Fibroblast of gingiva (primary cell): ENCODE measurements around the gene DHRS12.
"Not testable (repeated sequence)": the region's sequence is repeated elsewhere in the genome, so short reads cannot be mapped to it uniquely, and the experiment has no call there.

Experiments used
- DNase-seq: peaks from one replicate; pipeline ENCODE4 v3.0.0-alpha.2; 2011; ENCODE audit warnings: low read depth

The DHRS12 gene

GRCh38 chr13:51828730-51829567 lies 25.0 kb upstream of the DHRS12 start:
- DNase-seq: no peak

- DNase-seq: no peak
Measured at GRCh38 chr13:51827254-51827653, 23.3 kb upstream of the DHRS12 start.

- DNase-seq: no peak
Measured at GRCh38 chr13:51826606-51827005, 22.6 kb upstream of the DHRS12 start.

- DNase-seq: no peak
Measured at GRCh38 chr13:51825681-51826254, 21.8 kb upstream of the DHRS12 start.

GRCh38 chr13:51825165-51825592 lies 21.2 kb upstream of the DHRS12 start:
- no peak for DNase-seq

GRCh38 chr13:51824712-51825111 lies 20.7 kb upstream of the DHRS12 start:
- not testable (repeated sequence) for DNase-seq

GRCh38 chr13:51823863-51824262 lies 19.9 kb upstream of the DHRS12 start:
- DNase-seq: no peak

GRCh38 chr13:51823359-51823758 lies 19.4 kb upstream of the DHRS12 start:
- no peak for DNase-seq

GRCh38 chr13:51822106-51822815 lies 18.3 kb upstream of the DHRS12 start:
- no peak for DNase-seq

GRCh38 chr13:51821606-51822005 lies 17.6 kb upstream of the DHRS12 start:
- DNase-seq: no peak

GRCh38 chr13:51820016-51820597 lies 16.1 kb upstream of the DHRS12 start:
- no peak for DNase-seq

GRCh38 chr13:51819544-51819943 lies 15.6 kb upstream of the DHRS12 start:
- DNase-seq: no peak

GRCh38 chr13:51818781-51819511 lies 15.0 kb upstream of the DHRS12 start:
- DNase-seq: peak; percentile 81

- DNase-seq: no peak
Measured at GRCh38 chr13:51818276-51818675, 14.3 kb upstream of the DHRS12 start.

GRCh38 chr13:51817717-51818116 lies 13.8 kb upstream of the DHRS12 start:
- DNase-seq: no peak

- no peak for DNase-seq
Measured at GRCh38 chr13:51816604-51817249, 12.8 kb upstream of the DHRS12 start.

- DNase-seq: no peak
Measured at GRCh38 chr13:51815848-51816247, 11.9 kb upstream of the DHRS12 start.

- peak; percentile 29 for DNase-seq
Measured at GRCh38 chr13:51814825-51815650, 11.1 kb upstream of the DHRS12 start.

GRCh38 chr13:51814071-51814470 lies 10.1 kb upstream of the DHRS12 start:
- DNase-seq: no peak

- DNase-seq: no peak
Measured at GRCh38 chr13:51811920-51812451, 8.0 kb upstream of the DHRS12 start.
